Right lobe of liver (tissue), 6 donors: ENCODE results near the gene ACOX3. TPM values are rescaled to one million over a fixed set of nuclear protein-coding genes. Genes with fewer than 3 reads are reported as not detected.
A peak's percentile ranks its signal among the peaks of the same experiment; 100 is the strongest.

Source experiments
- ATAC-seq, 4 donors: fragments of 200-7000 bp; cut with Tn5 transposase; one replicate each; pipeline ENCODE4 v1.9.1; 2020; ENCODE audit warnings: mild to moderate bottlenecking in 4 of 4, moderate library complexity in 4 of 4
- DNase-seq, 3 donors: peaks; one replicate each; pipeline ENCODE4 v3.0.0-alpha.2; 2020
- H3K27ac ChIP-seq, 3 donors: fragments of 200-600 bp; one replicate each; pipeline ENCODE4 v1.8.0; 2022
- H3K27me3 ChIP-seq, 2 donors: fragments of 200-600 bp; one replicate each; pipeline ENCODE4 v1.8.0; 2022
- H3K36me3 ChIP-seq, 4 donors: fragments of 200-600 bp; sonication (generic) in 1 of 4; one replicate each; pipeline versions ENCODE4 v1.5.1 to v1.8.0; 2017 to 2022; ENCODE audit warnings: control low read depth in 1 of 4
- H3K4me1 ChIP-seq, 4 donors: fragments of 200-600 bp; sonication (generic) in 1 of 4; one replicate each; pipeline versions ENCODE4 v1.5.1 to v1.8.0; 2017 to 2022; ENCODE audit warnings: control low read depth in 1 of 4
- H3K4me3 ChIP-seq, 3 donors: fragments of 200-600 bp; one replicate each; pipeline ENCODE4 v1.8.0; 2022
- H3K9me3 ChIP-seq, 4 donors: fragments of 200-600 bp; sonication (generic) in 1 of 4; one replicate each; pipeline versions ENCODE4 v1.5.1 to v1.8.0; 2017 to 2022; ENCODE audit warnings: control low read depth in 1 of 4
- POLR2A ChIP-seq: fragments of 450-650 bp; IDR thresholded peaks from one replicate; pipeline ENCODE4 v1.6.1; 2017; ENCODE audit warnings: antibody characterized with exemption, mild to moderate bottlenecking
- WGBS: methylation state at CpG from one replicate; pipeline ENCODE4 v1.1.6; 2018; ENCODE audit warnings: low coverage, low lambda C conversion rate; ENCODE audit not compliant: insufficient coverage; ENCODE audit errors: missing lambda C conversion rate; 5-methylcytosine and 5-hydroxymethylcytosine counted together
- intact Hi-C, 2 donors: fragments of 100-400 bp; cut with DNase I; formaldehyde crosslinking; loops; one replicate each; pipeline versions ENCODE4 v1.11.2 to v1.14.1; 2022
- total RNA-seq, 6 experiments: library from RNA; depleted of rRNA in 2 of 6; stranded (reverse); fragments of >200 nt in 2 of 6; fragmentation: NEBNext Ultra II Directional in 3 of 6; extraction: Animal tissue kit (Norgen Biotek cat#: 25700) in 3 of 6; gene quantifications; one replicate each; pipeline versions ENCODE4 v1.1.0 to v1.2.4, GENCODE V29; 2016 to 2023
- TF ChIP-seq, protein P1 (sequence below), 4 donors: fragments of 200-600 bp in 3 of 4; fragments of 450-650 bp in 1 of 4; IDR thresholded peaks; one replicate each; pipeline versions ENCODE4 v1.5.1 to v1.8.0; 2016 to 2022; ENCODE audit warnings: antibody characterized with exemption in 4 of 4, mild to moderate bottlenecking in 2 of 4
- donor health status: DM: no; HTN: yes; CAD: no.
- donor health status: DM: no; HTN: no; CAD: no.
- donor health status: DM: no; HTN: no; CAD: no.
- donor health status: DM: no; HTN: yes; CAD: no.
- donor health status: DM: no; HTN: yes; CAD: no.

The ACOX3 gene
- total RNA-seq, 6 experiments from 2014 or later: 18.5 to 36.9 (median 21.9) TPM

DNA sequence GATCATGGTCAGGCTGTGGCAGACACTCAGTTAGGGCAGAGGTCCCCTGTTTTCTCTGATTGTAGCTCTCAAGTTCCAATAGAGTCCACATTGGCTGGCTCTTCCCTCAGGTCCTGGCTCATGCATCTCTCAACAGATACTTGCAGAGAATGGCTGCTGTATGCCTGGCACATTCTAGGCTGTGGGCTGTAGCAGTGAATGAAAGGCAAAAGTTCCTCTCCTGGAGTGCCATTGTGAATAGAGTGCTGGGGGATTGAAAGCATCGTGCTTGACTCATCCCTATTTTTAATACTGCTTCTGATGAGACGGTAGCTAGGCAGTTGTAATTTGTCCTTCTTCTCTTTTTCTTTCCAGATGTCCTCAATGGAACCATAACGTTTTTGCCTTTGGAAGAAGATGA lies 5.6 kb upstream of the ACOX3 start:
- no peak for ATAC-seq
- Histone ChIP-seq H3K27me3 (no peaks in the 10 kb centered on the region), H3K4me3 (no peak overlapping the region), H3K4me1 (peaks cover 0 to 22% (median 8%) of the 10 kb centered on the region in 4 donors), H3K9me3 (no peaks in the 10 kb centered on the region), H3K27ac (no peak overlapping the region), H3K36me3 (peaks cover 0 to 9% (median 2%) of the 10 kb centered on the region in 4 donors)
- TF ChIP-seq, protein P1, sequence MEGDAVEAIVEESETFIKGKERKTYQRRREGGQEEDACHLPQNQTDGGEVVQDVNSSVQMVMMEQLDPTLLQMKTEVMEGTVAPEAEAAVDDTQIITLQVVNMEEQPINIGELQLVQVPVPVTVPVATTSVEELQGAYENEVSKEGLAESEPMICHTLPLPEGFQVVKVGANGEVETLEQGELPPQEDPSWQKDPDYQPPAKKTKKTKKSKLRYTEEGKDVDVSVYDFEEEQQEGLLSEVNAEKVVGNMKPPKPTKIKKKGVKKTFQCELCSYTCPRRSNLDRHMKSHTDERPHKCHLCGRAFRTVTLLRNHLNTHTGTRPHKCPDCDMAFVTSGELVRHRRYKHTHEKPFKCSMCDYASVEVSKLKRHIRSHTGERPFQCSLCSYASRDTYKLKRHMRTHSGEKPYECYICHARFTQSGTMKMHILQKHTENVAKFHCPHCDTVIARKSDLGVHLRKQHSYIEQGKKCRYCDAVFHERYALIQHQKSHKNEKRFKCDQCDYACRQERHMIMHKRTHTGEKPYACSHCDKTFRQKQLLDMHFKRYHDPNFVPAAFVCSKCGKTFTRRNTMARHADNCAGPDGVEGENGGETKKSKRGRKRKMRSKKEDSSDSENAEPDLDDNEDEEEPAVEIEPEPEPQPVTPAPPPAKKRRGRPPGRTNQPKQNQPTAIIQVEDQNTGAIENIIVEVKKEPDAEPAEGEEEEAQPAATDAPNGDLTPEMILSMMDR (IDR thresholded peaks at IDR 0.05): no peak
- TF ChIP-seq POLR2A: no peak
- WGBS: 85% methylated on average over 3 of the region's 3 CpGs
- no peak for DNase-seq
- intact Hi-C loops: no loop called here

DNA sequence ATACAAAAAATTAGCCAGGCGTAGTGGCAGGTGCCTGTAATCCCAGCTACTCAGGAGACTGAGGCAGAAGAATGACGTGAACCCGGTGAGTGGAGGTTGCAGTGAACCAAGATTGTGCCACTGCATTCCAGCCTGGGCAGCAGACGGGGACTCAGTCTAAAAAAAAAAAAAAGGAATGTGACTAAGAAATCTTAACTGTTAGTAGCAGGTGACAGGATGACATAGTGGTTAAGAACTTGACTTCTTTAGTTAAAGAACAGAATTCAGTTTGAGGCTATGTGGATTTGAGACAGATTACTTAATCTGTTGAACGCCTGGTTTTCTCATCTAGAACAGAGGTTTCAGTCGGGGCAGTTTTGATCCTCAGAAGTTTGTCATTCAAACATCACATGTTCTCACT lies 3.3 kb upstream of the ACOX3 start:
- Histone ChIP-seq H3K9me3 (no peaks in the 10 kb centered on the region), H3K27ac (no peak overlapping the region), H3K4me1 (peaks cover 0 to 32% (median 14%) of the 10 kb centered on the region in 4 donors), H3K4me3 (no peak overlapping the region), H3K36me3 (peaks cover 0 to 2% (median 0%) of the 10 kb centered on the region in 4 donors), H3K27me3 (no peaks in the 10 kb centered on the region)
- ATAC-seq (no peak), DNase-seq (no peak)
- 77% methylated on average over 5 of the region's 6 CpGs for WGBS
- intact Hi-C loops: no loop called here
- no peak for TF ChIP-seq POLR2A
- TF ChIP-seq, protein P1 (IDR thresholded peaks at IDR 0.05): no peak

DNA sequence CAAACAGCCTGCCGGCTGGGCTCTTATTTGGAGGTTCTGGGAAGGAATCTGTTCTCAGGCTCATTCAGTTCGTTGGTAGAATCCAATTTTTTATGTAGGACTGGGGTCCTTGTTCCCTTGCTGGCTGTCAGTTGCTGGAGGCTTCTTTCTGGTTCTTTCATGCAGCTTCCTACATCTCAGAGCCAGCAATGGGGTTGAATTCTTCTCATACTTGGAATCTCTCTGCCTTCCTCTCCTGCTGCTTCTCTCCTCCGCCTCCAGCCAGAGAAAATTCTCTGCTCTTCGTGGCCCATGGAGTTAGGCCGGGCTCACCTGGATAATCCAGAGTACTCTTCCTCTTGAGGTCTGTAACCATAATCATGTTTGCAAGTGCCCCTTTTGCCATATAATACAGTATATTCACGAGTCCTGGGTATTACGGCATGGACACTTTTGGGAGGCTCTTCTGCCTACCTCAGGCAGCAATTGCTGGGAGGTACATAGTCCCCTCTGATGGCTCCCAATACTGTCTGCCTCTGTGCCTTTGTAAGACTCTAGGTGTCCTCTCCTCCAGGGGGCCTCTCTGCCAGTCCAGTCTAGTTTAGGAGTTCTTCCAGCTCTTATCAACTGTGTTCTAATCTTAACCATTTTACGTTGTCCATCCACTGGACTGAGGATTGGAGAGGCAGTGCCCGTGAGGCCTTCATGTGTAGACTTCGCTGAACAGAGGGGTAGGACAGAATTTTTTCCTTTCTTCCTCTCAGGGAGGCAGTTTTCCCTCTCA lies 2.3 kb upstream of the ACOX3 start:
- H3K4me3 ChIP-seq: no peak overlapping the region
- peaks cover 0 to 2% (median 0%) of the 10 kb centered on the region in 4 donors for H3K36me3 ChIP-seq
- 88% methylated on average over 6 of the region's 10 CpGs for WGBS
- H3K4me1 ChIP-seq: peaks cover 0 to 33% (median 15%) of the 10 kb centered on the region in 4 donors
- no peaks in the 10 kb centered on the region for H3K27me3 ChIP-seq
- intact Hi-C loops: no loop called here
- DNase-seq (no peak), ATAC-seq (no peak)
- H3K9me3 ChIP-seq: no peaks in the 10 kb centered on the region
- no peak overlapping the region for H3K27ac ChIP-seq
- TF ChIP-seq, protein P1 (IDR thresholded peaks at IDR 0.05): no peak
- no peak for TF ChIP-seq POLR2A

DNA sequence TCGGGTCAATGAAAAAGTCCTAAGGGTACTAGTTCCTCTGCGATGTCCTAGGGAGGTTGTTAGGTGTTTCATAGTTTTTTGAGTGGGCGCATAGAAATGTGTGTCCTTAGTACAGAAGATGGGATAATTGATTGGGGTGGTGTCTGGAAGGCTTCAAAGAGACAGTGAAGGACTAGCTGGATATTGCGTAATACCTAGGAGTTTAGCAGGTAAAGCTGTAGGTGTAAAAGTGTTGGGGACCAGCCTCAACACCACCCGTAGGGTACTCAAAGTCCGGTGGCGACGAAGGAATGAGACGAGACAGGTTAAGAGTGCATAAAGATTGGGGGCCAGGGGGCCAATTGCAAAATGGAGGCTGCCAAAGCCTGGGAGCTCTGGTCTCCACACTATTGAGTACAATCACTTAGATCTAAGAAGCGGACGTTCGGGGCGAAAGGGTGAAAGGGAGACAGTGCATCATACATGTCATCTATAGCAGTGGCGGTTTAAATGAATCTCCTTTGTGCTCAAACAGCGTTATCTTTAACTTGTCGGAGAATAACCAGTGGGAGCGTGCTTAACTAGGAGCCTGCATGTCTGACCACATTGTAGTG lies 1.1 kb upstream of the ACOX3 start:
- Histone ChIP-seq H3K4me3 (peak overlapping the region; percentile 85 to 100 (median 99)), H3K27ac (no peak overlapping the region), H3K27me3 (no peaks in the 10 kb centered on the region), H3K4me1 (peaks cover 0 to 33% (median 15%) of the 10 kb centered on the region in 4 donors), H3K36me3 (no peaks in the 10 kb centered on the region), H3K9me3 (no peaks in the 10 kb centered on the region)
- no peak for DNase-seq
- TF ChIP-seq POLR2A: no peak
- TF ChIP-seq, protein P1 (IDR thresholded peaks at IDR 0.05): no peak
- intact Hi-C loops: no loop called here
- WGBS: 54% methylated on average over 17 of the region's 17 CpGs
- ATAC-seq: no peak
